K562 (cell line): ENCODE measurements around the gene ARHGEF25. TPM values are rescaled to one million over a fixed set of nuclear protein-coding genes. Genes with fewer than 3 reads are reported as not detected.

Source experiments
- COPS2 ChIP-seq: fragments of 450-650 bp; conservative IDR thresholded peaks from 2 replicates; pipeline ENCODE4 v1.6.1; 2016; ENCODE audit warnings: mild to moderate bottlenecking, moderate library complexity
- DPF2 ChIP-seq: fragments of 450-650 bp; IDR thresholded peaks from 2 replicates; pipeline ENCODE4 v1.6.1; 2016
- FIP1L1 ChIP-seq: fragments of 200-400 bp; formaldehyde crosslinking; IDR thresholded peaks from 2 replicates; pipeline ENCODE4 v1.6.1; 2018; ENCODE audit warnings: mild to moderate bottlenecking, low read depth, low read length; ENCODE audit not compliant: poor library complexity, severe bottlenecking
- FUS ChIP-seq: fragments of 200-400 bp; formaldehyde crosslinking; optimal IDR thresholded peaks from 2 replicates; pipeline ENCODE3; 2017; ENCODE audit warnings: low read depth, low read length
- KDM4B ChIP-seq, 2 experiments: fragments of 450-650 bp in 1 of 2; sonication (generic) in 1 of 2; IDR thresholded peaks; 2 replicates each; pipeline ENCODE4 v1.6.1; 2016 to 2017; ENCODE audit warnings: borderline replicate concordance in 2 of 2, antibody characterized with exemption in 1 of 2, low read depth in 1 of 2, mild to moderate bottlenecking in 1 of 2
- MAFK ChIP-seq: IDR thresholded peaks from 2 replicates; pipeline ENCODE4 v1.6.1; 2011; ENCODE audit warnings: low read length, improper control_type of control experiment
- MCM5 ChIP-seq: fragments of 450-650 bp; IDR thresholded peaks from 2 replicates; pipeline ENCODE4 v1.6.1; 2016; ENCODE audit warnings: low read depth
- MYNN ChIP-seq, 2 experiments: sonication (generic); formaldehyde crosslinking in 1 of 2; IDR thresholded peaks; 2 replicates each; pipeline versions ENCODE4 v1.5.0 to v1.6.1; 2016 to 2020; ENCODE audit warnings: antibody characterized with exemption in 1 of 2, missing genetic modification reagents in 1 of 2
- NCOR1 ChIP-seq: fragments of 450-650 bp; IDR thresholded peaks from 2 replicates; pipeline ENCODE4 v1.6.1; 2016; ENCODE audit warnings: mild to moderate bottlenecking, moderate library complexity
- NFIC ChIP-seq: fragments of 450-650 bp; IDR thresholded peaks from 2 replicates; pipeline ENCODE4 v1.6.1; 2017; ENCODE audit warnings: mild to moderate bottlenecking, inconsistent platforms
- PHF21A ChIP-seq: fragments of 450-650 bp; IDR thresholded peaks from 2 replicates; pipeline ENCODE4 v1.6.1; 2017; ENCODE audit warnings: low read depth, borderline replicate concordance
- TBL1XR1 ChIP-seq, 2 experiments: IDR thresholded peaks; 2 replicates each; pipeline ENCODE4 v1.6.1; 2012; ENCODE audit warnings: improper control_type of control experiment in 2 of 2, low read length in 2 of 2, mild to moderate bottlenecking in 1 of 2
- TOE1 ChIP-seq, 2 experiments: fragments of 450-650 bp in 1 of 2; sonication (generic) in 1 of 2; formaldehyde crosslinking in 1 of 2; IDR thresholded peaks; 2 replicates each; pipeline versions ENCODE4 v1.7.1 to v1.8.0; 2016 to 2022; ENCODE audit warnings: borderline replicate concordance in 2 of 2, mild to moderate bottlenecking in 2 of 2, antibody characterized with exemption in 1 of 2, inconsistent platforms in 1 of 2, low read depth in 1 of 2, missing genetic modification reagents in 1 of 2, moderate library complexity in 1 of 2
- ZNF436 ChIP-seq: fragments of 250-450, 450-650 bp; sonication (Bioruptor Pico); formaldehyde crosslinking; IDR thresholded peaks from 2 replicates; pipeline ENCODE4 v1.7.0; 2020; ENCODE audit warnings: mild to moderate bottlenecking
- ZNF766 ChIP-seq: fragments of 200-800 bp; sonication (Bioruptor generic); conservative IDR thresholded peaks from 2 replicates; pipeline ENCODE4 v1.6.1; 2016; ENCODE audit warnings: missing genetic modification characterization, missing compliant biosample characterization
- polyA plus RNA-seq, 8 experiments: library from polyadenylated mRNA; depleted of rRNA in 4 of 8; stranded (reverse) in 5 of 8; unstranded in 3 of 8; fragments of >200 nt; fragmentation: Nextera tagmentation in 2 of 8; fragmentation: Illumina TruSeq in 1 of 8; extraction: Ambion mirVana in 2 of 8; extraction: Trizol in 1 of 8; gene quantifications; 2 replicates each; pipeline versions ENCODE4 v1.2.1 to v1.2.3, GENCODE V29; 2011 to 2014; ENCODE audit warnings: inconsistent platforms in 1 of 8, missing spikeins in 1 of 8
- total RNA-seq, 7 experiments: library from RNA; depleted of rRNA in 6 of 7; stranded (reverse); fragments of >200 nt in 6 of 7; fragmentation: Illumina TruSeq in 2 of 7; extraction: Trizol in 2 of 7; gene quantifications; 2 replicates each; pipeline versions ENCODE4 v1.2.1 to v1.2.3, GENCODE V29; 2011 to 2021; ENCODE audit warnings: low replicate concordance in 1 of 7
- TF ChIP-seq, protein P1 (sequence below), 3 experiments: IDR thresholded peaks in 2 of 3; conservative IDR thresholded peaks in 1 of 3; 2 replicates each; pipeline ENCODE4 v1.5.1; 2011 to 2012; ENCODE audit warnings: low read length in 3 of 3, mild to moderate bottlenecking in 3 of 3, control low read depth in 2 of 3, improper control_type of control experiment in 1 of 3, inconsistent platforms in 1 of 3, low read depth in 1 of 3, mixed read lengths in 1 of 3, moderate library complexity in 1 of 3; ENCODE audit not compliant: insufficient read depth in 2 of 3
- TF ChIP-seq, protein P2 (sequence below): IDR thresholded peaks from 3 replicates; pipeline ENCODE4 v1.6.1; 2011; ENCODE audit warnings: borderline replicate concordance, mild to moderate bottlenecking; ENCODE audit not compliant: insufficient read length, insufficient read depth
- TF ChIP-seq, protein P3 (sequence below): fragments of 200-800 bp; sonication (Bioruptor generic); IDR thresholded peaks from 2 replicates; pipeline ENCODE4 v1.6.1; 2017; ENCODE audit warnings: missing genetic modification characterization, missing compliant biosample characterization
- TF ChIP-seq, protein P4 (sequence below), 2 experiments: fragments of 450-650 bp; IDR thresholded peaks; 2 replicates each; pipeline ENCODE4 v1.6.1; 2016

ARHGEF25 gene
- total and polyA plus RNA-seq, 9 of the 15 experiments (the other 6 are each of a cell fraction or from before 2014, with no cell fraction given): 0.13 to 17.3 (median 11.6) TPM

DNA sequence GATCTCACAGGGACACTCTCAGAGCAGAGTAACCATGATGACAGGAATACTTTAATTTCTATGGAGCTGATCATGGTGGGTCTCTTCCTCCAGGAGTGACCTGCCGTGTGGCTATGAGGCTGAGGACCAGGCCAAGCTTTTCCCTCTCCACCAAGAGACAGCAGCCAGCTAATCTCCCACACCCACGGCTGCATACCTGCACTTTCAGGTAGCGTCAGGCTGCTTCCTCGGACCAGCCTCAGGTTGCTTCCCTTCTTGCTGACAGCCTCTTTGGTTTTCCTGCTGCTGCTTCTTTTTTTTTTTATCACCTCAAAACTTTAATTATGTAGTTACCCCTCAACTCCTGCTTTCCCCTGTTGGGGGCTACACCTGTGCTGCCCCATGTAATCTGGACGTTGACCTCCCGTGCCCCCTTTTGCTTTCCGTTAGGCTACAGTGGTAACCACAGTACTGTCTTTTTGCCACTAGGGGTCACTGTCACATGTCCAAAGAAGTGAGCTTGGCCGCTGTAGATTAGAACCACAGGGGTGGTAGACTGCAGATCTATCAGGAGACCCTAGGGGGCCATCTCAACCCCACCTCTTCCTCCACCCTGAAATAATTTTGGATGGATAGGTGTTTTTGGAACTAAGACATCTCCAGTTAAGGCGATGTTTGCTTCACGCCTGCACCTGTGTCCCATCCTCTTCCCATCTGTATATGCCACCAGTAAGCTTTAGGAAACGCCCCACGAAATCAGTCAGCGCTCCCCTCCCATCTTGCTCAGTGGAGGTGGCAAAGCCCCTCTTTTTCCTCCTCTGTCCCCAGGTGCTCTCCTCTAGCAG is 28.0 kb upstream of the ARHGEF25 start (continued):
- TF ChIP-seq, protein P1, sequence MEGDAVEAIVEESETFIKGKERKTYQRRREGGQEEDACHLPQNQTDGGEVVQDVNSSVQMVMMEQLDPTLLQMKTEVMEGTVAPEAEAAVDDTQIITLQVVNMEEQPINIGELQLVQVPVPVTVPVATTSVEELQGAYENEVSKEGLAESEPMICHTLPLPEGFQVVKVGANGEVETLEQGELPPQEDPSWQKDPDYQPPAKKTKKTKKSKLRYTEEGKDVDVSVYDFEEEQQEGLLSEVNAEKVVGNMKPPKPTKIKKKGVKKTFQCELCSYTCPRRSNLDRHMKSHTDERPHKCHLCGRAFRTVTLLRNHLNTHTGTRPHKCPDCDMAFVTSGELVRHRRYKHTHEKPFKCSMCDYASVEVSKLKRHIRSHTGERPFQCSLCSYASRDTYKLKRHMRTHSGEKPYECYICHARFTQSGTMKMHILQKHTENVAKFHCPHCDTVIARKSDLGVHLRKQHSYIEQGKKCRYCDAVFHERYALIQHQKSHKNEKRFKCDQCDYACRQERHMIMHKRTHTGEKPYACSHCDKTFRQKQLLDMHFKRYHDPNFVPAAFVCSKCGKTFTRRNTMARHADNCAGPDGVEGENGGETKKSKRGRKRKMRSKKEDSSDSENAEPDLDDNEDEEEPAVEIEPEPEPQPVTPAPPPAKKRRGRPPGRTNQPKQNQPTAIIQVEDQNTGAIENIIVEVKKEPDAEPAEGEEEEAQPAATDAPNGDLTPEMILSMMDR (IDR thresholded peaks at IDR 0.05 in 2 of 3, conservative IDR thresholded peaks at IDR 0.05 in 1 of 3; ENCODE audit: insufficient read depth in 2 of 3, low read depth in 1 of 3, low read length in 3 of 3): peak; percentile 97 to 99 (median 99)
- TF ChIP-seq FUS: no peak
- TF ChIP-seq PHF21A: peak; percentile 88; the same call in 1 of the 2 replicates
- TF ChIP-seq COPS2: no peak
- 0 out of 2 replicates have a peak, but pooled peaks have one; percentile 26 for TF ChIP-seq DPF2
- TF ChIP-seq NFIC: peak; percentile 16; the same call in 1 of the 2 replicates
- TF ChIP-seq, protein P2, sequence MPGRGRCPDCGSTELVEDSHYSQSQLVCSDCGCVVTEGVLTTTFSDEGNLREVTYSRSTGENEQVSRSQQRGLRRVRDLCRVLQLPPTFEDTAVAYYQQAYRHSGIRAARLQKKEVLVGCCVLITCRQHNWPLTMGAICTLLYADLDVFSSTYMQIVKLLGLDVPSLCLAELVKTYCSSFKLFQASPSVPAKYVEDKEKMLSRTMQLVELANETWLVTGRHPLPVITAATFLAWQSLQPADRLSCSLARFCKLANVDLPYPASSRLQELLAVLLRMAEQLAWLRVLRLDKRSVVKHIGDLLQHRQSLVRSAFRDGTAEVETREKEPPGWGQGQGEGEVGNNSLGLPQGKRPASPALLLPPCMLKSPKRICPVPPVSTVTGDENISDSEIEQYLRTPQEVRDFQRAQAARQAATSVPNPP: no peak
- no peak for TF ChIP-seq MCM5
- TF ChIP-seq TBL1XR1 (IDR thresholded peaks at IDR 0.05; ENCODE audit: low read length in 2 of 2): peak in 1 of 2 experiments; percentile 23; a peak in 1 of 4 replicates
- TF ChIP-seq ZNF766 (CRISPR knock-in tag): 0 out of 2 replicates have a peak, but pooled peaks have one; percentile 40
- 0 out of 2 replicates have a peak, but pooled peaks have one; percentile 62 for TF ChIP-seq MYNN (IDR thresholded peaks at IDR 0.05)
- no peak for TF ChIP-seq MYNN (CRISPR knock-in tag; IDR thresholded peaks at IDR 0.05)
- TF ChIP-seq TOE1 (IDR thresholded peaks at IDR 0.05; ENCODE audit: borderline replicate concordance): peak; percentile 37; the same call in 1 of the 2 replicates
- no peak for TF ChIP-seq TOE1 (CRISPR knock-in tag; IDR thresholded peaks at IDR 0.05; ENCODE audit: borderline replicate concordance, low read depth)
- TF ChIP-seq NCOR1: peak; percentile 35; the same call in 1 of the 2 replicates
- TF ChIP-seq MAFK: 0 out of 2 replicates have a peak, but pooled peaks have one; percentile 17
- peak; percentile 5; the same call in 1 of the 2 replicates for TF ChIP-seq ZNF436
- TF ChIP-seq FIP1L1: no peak
- TF ChIP-seq, protein P3, sequence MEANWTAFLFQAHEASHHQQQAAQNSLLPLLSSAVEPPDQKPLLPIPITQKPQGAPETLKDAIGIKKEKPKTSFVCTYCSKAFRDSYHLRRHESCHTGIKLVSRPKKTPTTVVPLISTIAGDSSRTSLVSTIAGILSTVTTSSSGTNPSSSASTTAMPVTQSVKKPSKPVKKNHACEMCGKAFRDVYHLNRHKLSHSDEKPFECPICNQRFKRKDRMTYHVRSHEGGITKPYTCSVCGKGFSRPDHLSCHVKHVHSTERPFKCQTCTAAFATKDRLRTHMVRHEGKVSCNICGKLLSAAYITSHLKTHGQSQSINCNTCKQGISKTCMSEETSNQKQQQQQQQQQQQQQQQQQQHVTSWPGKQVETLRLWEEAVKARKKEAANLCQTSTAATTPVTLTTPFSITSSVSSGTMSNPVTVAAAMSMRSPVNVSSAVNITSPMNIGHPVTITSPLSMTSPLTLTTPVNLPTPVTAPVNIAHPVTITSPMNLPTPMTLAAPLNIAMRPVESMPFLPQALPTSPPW (CRISPR knock-in tag): peak; percentile 56
- TF ChIP-seq KDM4B (IDR thresholded peaks at IDR 0.05; ENCODE audit: borderline replicate concordance in 2 of 2, low read depth in 1 of 2): no peak
- TF ChIP-seq, protein P4, sequence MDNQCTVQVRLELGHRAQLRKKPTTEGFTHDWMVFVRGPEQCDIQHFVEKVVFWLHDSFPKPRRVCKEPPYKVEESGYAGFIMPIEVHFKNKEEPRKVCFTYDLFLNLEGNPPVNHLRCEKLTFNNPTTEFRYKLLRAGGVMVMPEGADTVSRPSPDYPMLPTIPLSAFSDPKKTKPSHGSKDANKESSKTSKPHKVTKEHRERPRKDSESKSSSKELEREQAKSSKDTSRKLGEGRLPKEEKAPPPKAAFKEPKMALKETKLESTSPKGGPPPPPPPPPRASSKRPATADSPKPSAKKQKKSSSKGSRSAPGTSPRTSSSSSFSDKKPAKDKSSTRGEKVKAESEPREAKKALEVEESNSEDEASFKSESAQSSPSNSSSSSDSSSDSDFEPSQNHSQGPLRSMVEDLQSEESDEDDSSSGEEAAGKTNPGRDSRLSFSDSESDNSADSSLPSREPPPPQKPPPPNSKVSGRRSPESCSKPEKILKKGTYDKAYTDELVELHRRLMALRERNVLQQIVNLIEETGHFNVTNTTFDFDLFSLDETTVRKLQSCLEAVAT (IDR thresholded peaks at IDR 0.05): peak in 1 of 2 experiments; percentile 35; a peak in 1 of 4 replicates
